Measurements from ENCODE around the gene UNKL.

UNKL gene

DNA sequence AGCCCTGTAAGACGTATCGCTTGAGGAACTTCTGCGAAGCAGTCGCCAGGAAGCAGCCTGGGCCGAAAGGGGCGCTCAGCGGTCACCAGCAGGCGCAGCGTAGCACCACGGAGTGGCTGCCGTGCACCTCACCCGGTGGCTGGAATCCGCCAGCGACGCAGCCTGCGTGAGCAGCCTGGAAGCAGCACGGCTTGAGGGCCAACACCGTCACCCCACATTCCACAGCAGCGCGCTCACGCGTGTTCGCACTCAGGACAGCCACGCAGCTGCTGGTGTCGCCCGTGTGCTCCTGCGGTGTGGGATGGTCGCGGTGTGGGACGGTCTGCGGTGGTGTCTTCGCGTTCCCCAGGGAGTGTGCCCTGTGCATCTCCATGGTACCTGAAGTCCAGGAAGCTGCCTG, 95.5 kb downstream of the UNKL start:
- Histone ChIP-seq H3K27ac (ENCODE audit: insufficient read depth, low read length, poor library complexity, severe bottlenecking) (no peak overlapping the region), H3K4me1 (ENCODE audit: control insufficient read depth, insufficient read depth, low read length, poor library complexity, severe bottlenecking) (no peaks in the 10 kb centered on the region), H3K9me3 (ENCODE audit: control insufficient read depth, low read length) (no peaks in the 10 kb centered on the region), H3K4me3 (ENCODE audit: insufficient read depth, low read depth, low read length, poor library complexity, severe bottlenecking) (no peak overlapping the region), H3K27me3 (replicated peaks; ENCODE audit: control insufficient read depth, insufficient read depth, low read length, poor library complexity, severe bottlenecking) (no peaks in the 10 kb centered on the region), H3K36me3 (ENCODE audit: control insufficient read depth, insufficient read depth, low read length) (peaks cover 90% of the 10 kb centered on the region)
- no peak for DNase-seq

DNA sequence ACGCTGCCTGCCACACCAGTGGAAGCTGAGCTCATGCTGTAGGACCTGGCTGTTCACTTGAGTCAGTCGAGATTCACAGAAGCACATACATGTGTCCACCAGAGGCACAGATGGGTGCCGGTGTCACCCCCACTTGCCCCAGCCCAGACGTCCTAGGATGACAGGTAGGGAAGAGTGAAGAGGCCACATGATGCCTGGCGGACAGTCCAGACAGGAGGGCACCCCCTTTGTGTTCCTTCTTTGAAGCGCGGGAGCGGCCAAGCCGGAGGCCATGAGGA, 96.3 kb downstream of the UNKL start:
- Histone ChIP-seq H3K4me1 (ENCODE audit: control insufficient read depth, insufficient read depth, low read length, poor library complexity, severe bottlenecking) (no peaks in the 10 kb centered on the region), H3K9me3 (ENCODE audit: control insufficient read depth, low read length) (no peaks in the 10 kb centered on the region), H3K4me3 (ENCODE audit: insufficient read depth, low read depth, low read length, poor library complexity, severe bottlenecking) (no peak overlapping the region), H3K36me3 (ENCODE audit: control insufficient read depth, insufficient read depth, low read length) (peaks cover 88% of the 10 kb centered on the region), H3K27me3 (replicated peaks; ENCODE audit: control insufficient read depth, insufficient read depth, low read length, poor library complexity, severe bottlenecking) (no peaks in the 10 kb centered on the region), H3K27ac (ENCODE audit: insufficient read depth, low read length, poor library complexity, severe bottlenecking) (no peak overlapping the region)
- DNase-seq = no peak

DNA sequence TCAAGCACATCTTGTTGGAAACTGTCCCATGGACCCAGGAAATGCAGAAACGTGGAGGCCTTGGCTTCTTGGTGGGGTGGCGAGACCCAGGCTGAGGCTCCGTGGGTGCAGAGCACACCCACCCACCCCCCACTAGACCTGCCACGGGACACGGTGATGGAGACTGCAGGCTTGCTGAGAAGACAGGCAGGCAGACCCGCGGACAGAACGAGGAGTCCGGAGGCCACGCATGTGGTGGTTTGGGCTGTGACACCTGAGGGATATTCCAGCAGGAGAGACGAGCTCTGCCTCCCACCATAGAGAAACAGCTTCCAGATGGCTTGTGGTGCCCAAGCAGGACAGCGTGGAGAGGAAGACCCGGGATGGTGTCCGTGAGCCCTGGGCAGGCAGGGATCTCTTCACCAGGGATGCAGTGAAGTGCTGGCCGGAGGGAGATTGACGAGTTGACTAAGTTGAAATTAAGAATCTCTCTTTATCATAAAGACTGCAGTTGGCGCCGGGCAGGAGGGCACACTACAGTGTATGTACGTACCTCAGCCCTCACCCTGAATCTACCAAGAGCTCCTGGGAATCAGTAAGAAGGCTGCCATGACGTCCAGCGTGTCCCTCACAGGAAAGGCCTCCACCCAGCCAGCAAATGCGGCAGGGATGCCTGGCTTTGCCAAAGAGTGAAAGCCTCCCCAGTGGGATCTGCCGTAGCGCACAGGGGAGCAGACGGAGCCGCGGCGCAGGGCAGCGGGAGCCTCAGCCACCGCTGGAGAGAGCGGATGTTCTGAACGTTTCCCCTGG, 96.8 kb downstream of the UNKL start:
- no peak overlapping the region for H3K4me3 ChIP-seq (ENCODE audit: insufficient read depth, low read depth, low read length, poor library complexity, severe bottlenecking)
- no peak for DNase-seq
- H3K4me1 ChIP-seq (ENCODE audit: control insufficient read depth, insufficient read depth, low read length, poor library complexity, severe bottlenecking) = no peaks in the 10 kb centered on the region
- H3K36me3 ChIP-seq (ENCODE audit: control insufficient read depth, insufficient read depth, low read length) = peaks cover 89% of the 10 kb centered on the region
- no peaks in the 10 kb centered on the region for H3K27me3 ChIP-seq (replicated peaks; ENCODE audit: control insufficient read depth, insufficient read depth, low read length, poor library complexity, severe bottlenecking)
- H3K9me3 ChIP-seq (ENCODE audit: control insufficient read depth, low read length) = no peaks in the 10 kb centered on the region
- no peak overlapping the region for H3K27ac ChIP-seq (ENCODE audit: insufficient read depth, low read length, poor library complexity, severe bottlenecking)

DNA sequence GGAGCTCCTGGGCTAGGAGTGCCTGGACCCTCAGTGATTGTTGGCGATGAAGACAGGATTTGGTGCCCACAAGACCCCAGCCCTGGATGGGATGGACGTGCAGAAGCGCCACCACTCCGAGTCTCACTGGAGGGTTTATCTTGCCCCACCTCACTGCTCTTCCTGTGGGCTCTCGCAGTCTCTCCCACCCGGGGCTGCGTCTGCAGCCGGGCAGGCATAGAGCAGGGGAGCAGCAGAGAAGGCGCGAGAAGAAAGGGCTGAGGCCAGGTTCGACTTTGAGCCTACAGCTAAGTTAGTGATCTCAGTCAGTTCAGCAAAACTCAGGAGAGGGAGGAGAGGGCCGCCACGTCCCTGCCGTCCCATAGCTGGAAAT, 98.5 kb downstream of the UNKL start:
- H3K9me3 ChIP-seq (ENCODE audit: control insufficient read depth, low read length) = no peaks in the 10 kb centered on the region
- H3K36me3 ChIP-seq (ENCODE audit: control insufficient read depth, insufficient read depth, low read length) = peaks cover 85% of the 10 kb centered on the region
- DNase-seq = no peak
- H3K27ac ChIP-seq (ENCODE audit: insufficient read depth, low read length, poor library complexity, severe bottlenecking) = no peak overlapping the region
- peaks cover 15% of the 10 kb centered on the region for H3K4me1 ChIP-seq (ENCODE audit: control insufficient read depth, insufficient read depth, low read length, poor library complexity, severe bottlenecking)
- no peaks in the 10 kb centered on the region for H3K27me3 ChIP-seq (replicated peaks; ENCODE audit: control insufficient read depth, insufficient read depth, low read length, poor library complexity, severe bottlenecking)
- H3K4me3 ChIP-seq (ENCODE audit: insufficient read depth, low read depth, low read length, poor library complexity, severe bottlenecking) = no peak overlapping the region

DNA sequence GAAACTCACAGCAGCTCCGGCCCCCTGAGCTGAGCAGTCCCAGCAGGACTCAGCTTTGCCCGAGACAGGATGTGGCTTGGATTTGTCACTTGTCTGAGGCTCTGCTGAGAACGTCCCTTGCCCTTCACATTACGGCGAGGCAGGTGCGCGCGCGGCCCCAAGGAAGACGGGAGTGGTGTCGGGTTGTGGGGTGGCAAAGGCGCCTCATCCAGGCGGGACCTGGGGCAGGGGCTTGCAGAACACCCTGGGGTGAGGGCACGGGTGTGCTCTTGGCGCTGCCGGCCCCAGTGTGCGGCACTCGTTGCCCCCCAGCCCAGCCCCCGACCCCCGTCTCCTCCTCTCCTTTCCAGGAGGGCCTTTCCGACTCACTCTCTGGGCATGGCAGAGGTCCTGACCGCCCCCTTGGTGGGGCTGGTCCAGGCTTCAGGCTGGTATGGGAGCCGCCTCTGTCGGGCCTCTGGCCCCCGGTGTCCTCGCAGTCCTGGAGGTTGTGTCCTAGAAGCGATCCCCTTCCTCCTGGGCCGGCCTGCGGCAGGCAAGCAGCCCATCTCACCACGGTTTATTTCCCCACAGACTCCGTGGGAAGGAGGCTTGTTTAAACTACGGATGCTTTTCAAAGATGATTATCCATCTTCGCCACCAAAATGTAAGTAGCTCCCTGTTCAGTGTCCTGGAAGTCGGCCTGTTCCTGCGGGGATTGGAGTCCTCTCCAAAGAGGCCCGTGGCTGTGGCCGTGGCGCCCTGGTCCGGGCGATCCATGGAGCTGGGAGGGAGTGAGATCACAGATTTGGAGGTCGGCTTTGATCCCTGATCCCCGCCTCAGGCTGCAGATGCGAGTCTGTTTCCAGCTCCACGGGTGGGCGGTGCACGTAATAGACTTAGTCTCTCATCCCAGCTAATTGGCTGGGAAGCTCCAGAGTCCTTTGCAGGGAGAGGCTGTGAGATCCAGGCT, 99.1 kb downstream of the UNKL start:
- Histone ChIP-seq H3K27ac (ENCODE audit: insufficient read depth, low read length, poor library complexity, severe bottlenecking) (no peak overlapping the region), H3K4me3 (ENCODE audit: insufficient read depth, low read depth, low read length, poor library complexity, severe bottlenecking) (no peak overlapping the region), H3K9me3 (ENCODE audit: control insufficient read depth, low read length) (no peaks in the 10 kb centered on the region), H3K4me1 (ENCODE audit: control insufficient read depth, insufficient read depth, low read length, poor library complexity, severe bottlenecking) (peaks cover 21% of the 10 kb centered on the region), H3K27me3 (replicated peaks; ENCODE audit: control insufficient read depth, insufficient read depth, low read length, poor library complexity, severe bottlenecking) (no peaks in the 10 kb centered on the region), H3K36me3 (ENCODE audit: control insufficient read depth, insufficient read depth, low read length) (peaks cover 79% of the 10 kb centered on the region)
- DNase-seq = no peak

DNA sequence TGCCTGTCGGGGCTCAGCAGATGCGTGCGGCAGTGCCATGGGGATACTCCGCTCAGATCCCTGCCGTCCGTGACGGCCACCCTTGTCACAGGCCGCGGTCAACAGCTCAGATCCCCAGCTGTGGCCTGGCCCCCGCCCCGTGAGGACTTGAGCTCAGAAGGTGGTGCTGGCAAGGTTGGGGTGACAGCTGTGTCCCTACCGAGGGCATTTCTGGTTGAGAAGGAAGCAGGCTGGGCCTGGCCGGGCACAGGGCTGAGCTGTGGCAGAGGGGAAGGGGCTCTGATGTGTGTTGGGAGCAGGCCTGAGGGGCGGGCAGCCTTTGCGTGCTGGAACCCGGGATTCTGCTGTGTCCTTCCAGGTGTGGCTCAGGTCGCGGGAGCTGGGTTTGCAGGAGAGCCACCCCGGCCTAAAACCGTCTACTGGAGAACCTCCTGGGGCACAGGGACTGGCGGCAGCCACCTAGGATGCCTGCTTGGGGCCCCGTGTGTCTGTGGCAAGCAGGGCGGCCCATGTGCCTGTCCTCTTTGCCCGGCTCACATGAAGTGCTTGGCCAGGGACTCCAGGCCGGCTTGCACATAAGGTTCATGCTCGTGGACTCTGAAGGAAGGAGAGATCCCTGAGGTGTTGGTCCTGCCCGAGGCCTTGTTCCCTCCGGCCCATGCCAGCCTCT, 100.0 kb downstream of the UNKL start:
- no peak for DNase-seq
- H3K4me3 ChIP-seq (ENCODE audit: insufficient read depth, low read depth, low read length, poor library complexity, severe bottlenecking) = no peak overlapping the region
- peaks cover 70% of the 10 kb centered on the region for H3K36me3 ChIP-seq (ENCODE audit: control insufficient read depth, insufficient read depth, low read length)
- no peak overlapping the region for H3K27ac ChIP-seq (ENCODE audit: insufficient read depth, low read length, poor library complexity, severe bottlenecking)
- peaks cover 22% of the 10 kb centered on the region for H3K4me1 ChIP-seq (ENCODE audit: control insufficient read depth, insufficient read depth, low read length, poor library complexity, severe bottlenecking)
- H3K9me3 ChIP-seq (ENCODE audit: control insufficient read depth, low read length) = no peaks in the 10 kb centered on the region
- no peaks in the 10 kb centered on the region for H3K27me3 ChIP-seq (replicated peaks; ENCODE audit: control insufficient read depth, insufficient read depth, low read length, poor library complexity, severe bottlenecking)

DNA sequence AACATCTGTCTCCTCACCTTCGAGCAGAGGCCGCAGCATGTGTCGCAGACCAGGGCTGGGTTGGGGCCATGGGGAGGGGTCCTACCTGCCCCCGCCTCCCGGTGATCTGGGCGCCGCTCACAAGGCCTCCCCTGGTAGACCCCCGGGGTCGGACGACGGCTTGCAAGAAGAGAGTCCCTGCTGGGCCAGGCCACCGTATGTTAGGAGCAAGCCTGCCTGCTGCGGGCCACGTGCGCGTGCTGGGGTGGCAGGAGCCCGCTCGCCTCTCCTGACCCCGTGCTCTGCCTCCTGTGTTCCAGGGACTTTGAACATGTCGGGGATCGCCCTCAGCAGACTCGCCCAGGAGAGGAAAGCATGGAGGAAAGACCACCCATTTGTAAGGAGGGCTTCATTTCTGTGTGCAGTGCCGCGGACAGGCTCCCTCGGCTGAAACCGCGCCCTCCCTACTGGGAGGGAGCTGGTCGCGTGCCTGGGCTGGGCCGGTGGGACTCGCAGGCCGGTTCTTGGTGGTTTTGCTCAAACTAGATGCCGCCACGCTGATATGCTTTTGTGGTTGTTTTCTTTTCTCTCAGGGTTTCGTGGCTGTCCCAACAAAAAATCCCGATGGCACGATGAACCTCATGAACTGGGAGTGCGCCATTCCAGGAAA, 100.7 kb downstream of the UNKL start:
- no peak for DNase-seq
- Histone ChIP-seq H3K4me3 (ENCODE audit: insufficient read depth, low read depth, low read length, poor library complexity, severe bottlenecking) (no peak overlapping the region), H3K27me3 (replicated peaks; ENCODE audit: control insufficient read depth, insufficient read depth, low read length, poor library complexity, severe bottlenecking) (no peaks in the 10 kb centered on the region), H3K4me1 (ENCODE audit: control insufficient read depth, insufficient read depth, low read length, poor library complexity, severe bottlenecking) (peaks cover 22% of the 10 kb centered on the region), H3K36me3 (ENCODE audit: control insufficient read depth, insufficient read depth, low read length) (peaks cover 63% of the 10 kb centered on the region), H3K27ac (ENCODE audit: insufficient read depth, low read length, poor library complexity, severe bottlenecking) (no peak overlapping the region), H3K9me3 (ENCODE audit: control insufficient read depth, low read length) (no peaks in the 10 kb centered on the region)

Measured in effector memory CD4-positive, alpha-beta T cell (primary cell).